NCI-H2196 treated with DMSO at 0.1 percent for 48 hours (cell line): Measurements from ENCODE around the gene CLASP1.
A peak's percentile ranks its signal among the peaks of the same experiment; 100 is the strongest.
"Not testable (repeated sequence)": the region's sequence is repeated elsewhere in the genome, so short reads cannot be mapped to it uniquely, and the experiment has no call there.

ENCODE experiments used
- DNase-seq: peaks from one replicate; lab custom pipeline; 2025; ENCODE audit not compliant: unreplicated experiment; lab: John Stamatoyannopoulos, UW

CLASP1 gene

GRCh38 chr2:121331324-121331723, 317.9 kb downstream of the CLASP1 start:
- not testable (repeated sequence) for DNase-seq

DNA sequence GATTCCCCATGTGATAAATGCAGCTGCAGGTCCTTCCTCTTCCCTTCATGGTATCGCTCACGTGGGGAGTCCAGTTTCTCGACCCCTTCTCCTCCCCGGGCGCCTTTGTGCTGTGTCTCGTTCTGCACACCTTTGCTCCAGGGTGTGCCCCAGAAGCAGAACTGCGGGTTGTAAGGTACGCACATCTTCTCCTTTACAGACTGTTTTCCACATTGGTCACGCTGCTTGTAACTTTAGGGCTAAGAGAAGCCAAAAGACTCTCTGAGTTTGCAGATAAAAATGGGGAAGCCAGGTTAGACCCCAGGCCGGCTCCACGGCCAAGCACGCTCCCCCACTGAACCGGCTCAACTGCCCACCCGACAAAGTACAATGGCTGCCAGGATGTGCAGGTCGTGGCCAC, 318.3 kb downstream of the CLASP1 start:
- no peak for DNase-seq

DNA sequence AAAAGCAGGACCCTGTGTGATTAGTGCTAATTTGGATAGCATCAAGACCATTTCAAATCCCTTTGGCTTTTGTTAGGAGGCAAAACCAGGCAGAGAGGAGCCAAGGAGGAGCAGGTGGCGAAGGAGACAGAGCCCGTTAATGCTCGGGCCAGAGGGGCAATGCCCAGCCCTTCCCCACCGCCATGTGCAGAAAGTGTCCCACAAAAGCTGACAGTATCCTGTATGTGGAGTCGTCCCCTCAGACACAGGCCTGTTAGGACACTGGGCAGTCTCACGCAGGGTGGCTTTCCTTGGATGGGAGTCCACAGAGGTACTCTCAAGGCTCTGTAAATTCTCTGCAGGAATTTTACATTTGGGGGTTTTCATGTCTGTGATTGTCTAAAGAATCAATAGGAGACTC, 319.5 kb downstream of the CLASP1 start:
- no peak for DNase-seq

GRCh38 chr2:121326628-121327027, 322.6 kb downstream of the CLASP1 start:
- DNase-seq, result no peak

DNA sequence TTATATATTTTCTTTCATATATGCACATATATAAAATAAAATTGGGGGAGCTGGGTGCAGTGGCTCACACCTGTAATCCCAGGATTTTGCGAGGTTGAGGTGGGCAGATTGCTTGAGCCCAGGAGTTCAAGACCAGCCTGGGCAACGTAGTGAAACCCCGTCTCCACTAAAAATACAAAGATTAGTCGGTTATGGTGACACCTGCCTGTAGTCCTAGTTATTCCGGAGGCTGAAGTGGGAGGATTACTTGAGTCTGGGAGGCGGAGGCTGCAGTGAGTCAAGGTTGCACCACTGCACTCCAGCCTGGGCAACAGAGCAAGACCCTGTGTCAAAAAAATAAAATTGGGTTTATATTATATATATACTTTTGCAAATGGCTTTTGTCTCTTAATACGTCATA, 324.7 kb downstream of the CLASP1 start:
- no peak for DNase-seq

- DNase-seq, result no peak
Measured at GRCh38 chr2:121321476-121321875, 327.8 kb downstream of the CLASP1 start.

- DNase-seq, result no peak
Measured at GRCh38 chr2:121319941-121320340, 329.3 kb downstream of the CLASP1 start.

DNA sequence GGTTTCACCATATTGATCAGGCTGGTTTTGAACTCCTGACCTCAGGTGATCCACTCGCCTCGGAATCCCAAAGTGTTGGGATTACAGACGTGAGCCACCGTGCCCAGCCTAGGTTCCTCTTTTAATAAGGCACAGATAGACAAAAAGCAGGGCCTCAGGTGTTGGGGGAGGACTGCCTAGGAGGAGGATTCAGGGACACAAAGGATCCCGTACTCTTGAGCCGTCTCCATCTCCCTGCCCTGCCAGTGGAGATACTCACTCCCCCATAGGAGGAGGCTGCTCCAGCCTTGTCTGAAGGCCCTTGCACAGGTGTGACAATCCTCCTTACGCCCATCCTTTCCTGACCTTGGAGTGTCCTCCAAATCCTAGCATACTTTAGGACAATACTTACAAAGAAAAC, 332.3 kb downstream of the CLASP1 start:
- DNase-seq, result no peak

- DNase-seq, result not testable (repeated sequence)
Measured at GRCh38 chr2:121313701-121314100, 335.6 kb downstream of the CLASP1 start.

GRCh38 chr2:121309801-121310200, 339.5 kb downstream of the CLASP1 start:
- no peak for DNase-seq

DNA sequence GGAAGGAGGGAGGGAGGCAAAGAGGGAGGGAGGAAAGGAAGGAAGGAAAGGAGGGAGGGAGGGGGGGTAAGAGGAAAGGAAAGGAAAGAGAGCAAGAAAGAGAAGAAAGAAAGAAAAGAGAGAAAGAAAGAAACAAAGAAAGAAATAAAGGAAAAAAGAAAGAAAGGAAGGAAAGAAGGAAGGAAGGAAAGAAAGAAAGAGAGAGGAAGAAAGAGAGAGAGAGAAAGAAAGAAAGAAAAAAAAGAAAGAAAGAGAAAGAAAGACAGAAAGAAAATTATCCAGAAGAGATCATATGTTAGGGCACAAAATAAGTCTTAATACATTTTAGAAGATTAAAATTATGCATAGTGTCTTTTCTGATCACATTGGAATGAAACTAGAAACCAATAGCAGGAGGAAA, 339.9 kb downstream of the CLASP1 start:
- DNase-seq, result no peak

DNA sequence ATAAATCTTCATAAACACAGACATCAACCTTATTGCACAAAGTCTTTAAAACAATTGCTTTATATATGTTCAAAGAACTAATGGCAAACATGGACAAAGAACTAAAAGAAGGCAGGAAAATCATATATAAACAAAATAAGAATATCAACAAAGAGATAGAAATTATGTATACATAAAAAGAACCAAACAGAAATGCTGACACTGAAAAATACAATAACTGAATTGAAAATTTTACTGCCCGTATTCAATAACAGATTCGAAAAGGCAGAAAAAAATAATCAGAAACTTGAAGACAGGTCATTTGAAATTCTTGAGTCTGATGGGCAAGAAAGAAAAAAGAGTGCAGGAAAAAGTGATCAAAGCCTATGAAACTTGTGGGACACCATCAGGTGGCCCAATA, 342.2 kb downstream of the CLASP1 start:
- no peak for DNase-seq

GRCh38 chr2:121304941-121305340, 344.3 kb downstream of the CLASP1 start:
- no peak for DNase-seq

DNA sequence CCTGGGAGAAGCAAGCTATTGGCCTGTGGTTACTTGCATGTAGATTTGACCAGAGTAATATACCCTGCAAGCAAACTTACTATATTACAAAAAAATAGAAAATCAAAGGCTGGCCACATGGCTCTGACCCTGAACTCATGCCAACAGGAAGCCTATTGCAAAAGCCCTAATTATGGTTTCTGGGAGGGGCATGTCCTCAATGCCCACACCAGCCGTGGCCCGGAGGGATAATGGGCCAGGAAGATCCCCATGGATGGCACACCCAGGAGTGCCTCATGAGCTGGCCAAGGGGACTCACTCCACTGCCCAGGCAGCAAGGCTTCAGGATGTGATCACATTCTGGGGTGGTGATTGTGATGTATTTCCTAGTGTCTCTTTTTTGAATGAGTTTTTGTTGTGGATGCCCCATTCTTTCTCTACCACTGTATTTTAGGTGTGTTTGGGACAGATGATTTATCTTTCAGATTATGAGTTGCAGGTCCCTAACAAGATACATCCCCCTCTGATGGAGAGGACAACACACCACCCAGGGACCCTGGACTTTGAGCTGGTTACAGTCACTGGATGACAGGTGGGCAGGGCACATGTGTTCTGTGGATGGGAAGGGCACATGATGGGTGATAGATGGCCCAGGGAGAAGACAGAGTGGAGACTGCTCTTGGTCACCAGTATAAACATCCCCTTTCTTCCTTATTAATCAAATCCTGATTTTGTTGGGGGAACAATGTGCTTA, 345.6 kb downstream of the CLASP1 start:
- no peak for DNase-seq

GRCh38 chr2:121301190-121301589, 348.1 kb downstream of the CLASP1 start:
- not testable (repeated sequence) for DNase-seq

DNA sequence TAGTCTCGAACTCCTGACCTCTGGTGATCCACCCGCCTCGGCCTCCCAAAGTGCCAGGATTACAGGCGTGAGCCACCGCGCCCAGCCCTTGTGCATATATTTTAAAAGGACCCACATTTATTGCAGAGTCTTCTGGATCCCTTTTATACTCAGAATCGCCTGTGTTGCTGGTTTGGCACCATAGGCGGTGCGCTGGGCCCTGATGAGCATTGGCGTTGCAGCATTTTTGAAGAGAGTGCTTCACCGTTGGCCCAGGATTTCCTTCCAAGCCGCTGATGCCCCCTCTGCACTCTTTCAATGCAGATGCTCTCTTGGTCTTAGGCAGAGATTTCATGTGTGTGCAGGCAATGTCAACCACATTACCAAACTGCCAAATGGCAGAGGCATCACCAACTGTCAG, 350.8 kb downstream of the CLASP1 start:
- no peak for DNase-seq

DNA sequence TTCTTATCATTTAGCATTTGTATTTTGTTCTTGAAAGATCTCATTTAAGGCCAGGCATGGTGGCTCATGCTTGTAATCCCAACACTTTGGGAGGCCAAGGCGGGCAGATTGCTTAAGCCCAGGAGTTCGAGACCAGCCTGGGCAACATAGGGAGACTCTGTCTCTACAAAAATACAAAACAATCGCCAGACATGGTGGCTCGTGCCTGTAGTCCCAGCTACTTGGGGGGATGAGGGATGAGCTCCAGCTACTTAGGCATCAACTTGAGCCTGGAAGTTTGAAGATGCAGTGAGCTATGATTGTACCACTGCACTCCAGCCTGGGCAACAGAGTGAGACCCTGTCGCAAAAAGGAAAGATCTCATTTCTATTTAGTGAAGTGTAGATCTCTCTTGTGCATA, 351.4 kb downstream of the CLASP1 start:
- DNase-seq, result not testable (repeated sequence)

GRCh38 chr2:121297217-121297830, 351.9 kb downstream of the CLASP1 start:
- DNase-seq, result peak; percentile 29

GRCh38 chr2:121295911-121296650, 353.2 kb downstream of the CLASP1 start:
- no peak for DNase-seq

DNA sequence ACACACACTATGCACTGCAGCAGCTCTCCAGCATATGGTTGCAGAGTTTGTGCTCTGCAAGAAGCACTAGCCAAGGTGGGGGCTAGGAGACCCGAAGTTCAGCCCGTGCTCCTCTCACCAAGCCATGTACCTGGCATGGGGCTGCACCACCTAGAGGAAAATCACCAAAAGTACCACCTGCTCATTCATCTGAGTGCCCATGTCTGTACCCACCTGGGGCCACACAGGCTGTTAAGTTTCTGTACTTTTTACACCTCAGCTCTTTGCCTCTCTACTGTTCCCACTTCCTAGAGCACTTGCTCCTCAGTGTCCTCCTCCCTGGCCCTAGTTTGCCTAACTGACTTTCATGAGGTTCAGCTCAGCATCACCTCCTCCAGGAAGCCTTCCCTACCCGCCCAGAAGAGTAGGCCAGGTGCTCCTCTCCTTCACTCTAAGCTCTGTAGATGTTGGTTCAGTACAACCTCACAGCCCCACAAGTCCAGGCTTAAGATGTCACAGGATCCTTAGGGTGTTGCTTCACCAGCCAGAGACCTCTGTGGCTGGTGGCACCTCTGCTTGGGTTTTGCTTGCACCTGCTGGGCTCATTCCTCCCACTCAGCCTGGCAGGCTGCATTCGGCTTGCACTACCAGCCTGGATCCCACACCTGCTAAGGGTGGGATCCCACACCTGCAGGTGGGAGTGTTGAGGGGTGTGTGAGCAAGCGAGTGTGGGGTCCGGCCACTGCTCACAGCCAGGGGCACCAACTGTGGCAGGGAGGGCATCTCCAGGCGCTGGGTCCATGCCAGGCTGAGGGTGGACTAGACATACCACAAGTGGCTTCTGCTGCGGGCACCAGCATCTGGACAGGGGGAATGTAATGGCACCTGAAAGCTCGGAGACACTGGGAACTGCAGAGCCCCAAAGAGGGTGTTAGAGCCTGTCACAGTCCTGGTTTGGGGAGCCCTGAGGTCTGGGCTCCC, 354.1 kb downstream of the CLASP1 start:
- no peak for DNase-seq
